NCI-H187 (cell line): ENCODE results near the gene TUBA4A.
"Not testable (repeated sequence)": the region's sequence is repeated elsewhere in the genome, so short reads cannot be mapped to it uniquely, and the experiment has no call there.

Source experiments
- DNase-seq, 2 experiments: peaks; one replicate each; lab custom pipeline; 2025; lab: John Stamatoyannopoulos, UW

TUBA4A gene

DNA sequence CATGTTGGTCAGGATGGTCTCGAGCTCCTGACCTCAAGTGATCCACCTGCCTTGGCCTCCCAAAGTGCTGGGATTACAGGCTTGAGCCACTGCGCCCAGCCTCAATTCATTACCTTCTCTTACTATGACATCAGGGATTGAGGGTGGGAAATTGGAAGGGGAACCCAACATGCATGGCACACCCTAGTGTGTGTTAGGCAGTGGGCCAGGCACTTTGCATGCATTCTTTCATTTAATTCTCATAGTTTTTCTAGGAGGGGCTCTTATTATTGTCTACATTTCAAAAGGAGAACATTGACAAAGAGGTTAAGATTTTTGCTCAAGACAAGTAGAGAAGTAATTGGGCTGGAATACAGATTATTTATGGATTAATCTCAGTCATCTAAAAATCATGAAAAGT is 14.6 kb upstream of the TUBA4A start:
- DNase-seq, result no peak

DNA sequence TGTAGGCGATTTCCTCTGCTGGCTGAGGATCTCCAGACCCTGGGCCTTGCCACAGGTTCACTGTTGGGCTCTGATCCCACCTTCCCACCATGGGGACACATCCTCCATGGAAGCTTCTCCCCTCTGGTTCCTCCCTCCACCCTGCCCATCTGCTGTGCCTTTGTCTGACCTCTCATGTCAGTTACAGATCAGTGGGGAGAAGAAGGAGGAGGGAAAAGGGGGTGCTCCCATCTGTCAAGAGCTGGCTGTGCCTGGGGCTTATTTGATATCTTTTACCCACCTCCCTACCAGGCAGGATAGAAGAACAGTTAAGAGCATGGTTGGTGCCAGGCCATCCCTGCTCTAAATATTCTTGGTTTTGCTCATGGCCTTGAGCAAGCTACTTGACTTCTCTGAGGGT is 13.2 kb upstream of the TUBA4A start:
- DNase-seq, result no peak

DNA sequence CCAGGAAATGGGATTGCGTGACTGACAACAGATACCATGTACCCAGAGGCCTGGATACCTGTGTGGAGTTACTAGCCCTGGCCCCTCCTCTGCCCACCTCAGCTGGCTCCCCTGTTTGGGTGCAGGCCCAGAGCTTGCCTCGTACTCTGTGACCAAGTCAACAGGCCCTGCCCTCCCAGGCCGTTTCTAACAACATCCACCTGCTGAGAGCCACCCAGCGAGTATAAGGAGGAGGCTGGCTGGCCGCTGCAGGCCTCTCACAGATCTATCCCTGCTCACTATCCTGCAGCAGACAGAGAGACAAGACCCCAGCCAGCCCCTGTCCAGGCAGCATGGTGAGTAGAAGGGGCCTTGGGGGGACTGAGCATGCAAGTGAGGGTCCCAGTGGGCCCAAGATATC is 12.5 kb upstream of the TUBA4A start:
- DNase-seq, result no peak

DNA sequence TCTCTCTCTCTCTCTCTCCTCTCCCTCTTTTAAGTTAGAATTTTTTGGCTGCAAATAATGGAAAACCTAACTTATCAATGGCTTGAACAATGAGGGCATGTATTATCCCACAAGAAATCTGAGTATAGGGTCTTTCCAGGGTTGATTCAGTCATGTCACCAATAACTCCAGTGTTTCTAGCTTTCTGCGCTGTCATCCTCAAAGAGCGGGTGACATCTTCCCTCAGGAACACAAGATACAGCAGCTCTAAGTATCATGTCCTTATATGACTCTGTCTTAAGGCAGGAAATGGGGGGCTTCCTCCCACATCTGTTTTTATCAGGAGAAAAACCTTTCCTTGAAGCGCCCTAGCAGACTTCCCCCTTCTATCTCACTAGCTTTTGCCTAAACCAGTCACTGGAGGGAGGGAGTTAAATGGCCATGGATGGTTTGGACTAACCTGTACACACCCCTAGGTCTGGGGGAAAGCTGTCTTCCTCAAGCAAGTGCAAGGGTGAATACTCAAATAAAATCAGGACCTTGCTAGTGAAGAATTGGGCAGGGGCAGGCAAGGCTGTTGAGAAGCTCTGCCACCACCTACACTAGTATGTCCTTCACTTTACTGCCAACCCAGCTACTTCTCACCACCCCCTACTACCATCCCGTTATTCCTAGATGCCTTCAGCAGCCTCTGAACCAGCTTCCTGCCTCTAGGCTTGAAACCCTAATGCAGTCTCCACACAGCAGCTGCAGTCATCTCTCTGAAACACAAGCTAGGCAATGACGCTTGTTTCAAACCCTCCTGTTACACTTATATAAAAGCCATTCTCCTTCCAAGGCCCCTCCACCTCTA is 7.5 kb upstream of the TUBA4A start:
- DNase-seq, result no peak

DNA sequence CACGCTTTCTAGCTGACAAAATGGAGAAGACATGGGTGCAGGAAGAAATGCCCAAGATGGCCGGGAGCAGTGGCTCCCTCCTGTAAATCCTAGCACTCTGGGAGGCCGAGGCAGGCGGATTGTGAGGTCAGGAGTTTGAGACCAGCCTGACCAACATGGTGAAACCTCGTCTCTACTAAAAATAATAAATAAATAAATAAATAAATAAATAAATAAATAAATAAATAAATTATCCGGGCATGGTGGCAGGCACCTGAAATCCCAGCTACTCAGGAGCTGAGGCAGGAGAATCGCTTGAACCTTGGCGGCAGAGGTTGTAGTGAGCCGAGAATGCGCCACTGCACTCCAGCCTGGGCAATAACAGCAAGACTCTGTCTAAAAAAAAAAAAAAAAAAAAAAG is 5.2 kb upstream of the TUBA4A start:
- not testable (repeated sequence) for DNase-seq

DNA sequence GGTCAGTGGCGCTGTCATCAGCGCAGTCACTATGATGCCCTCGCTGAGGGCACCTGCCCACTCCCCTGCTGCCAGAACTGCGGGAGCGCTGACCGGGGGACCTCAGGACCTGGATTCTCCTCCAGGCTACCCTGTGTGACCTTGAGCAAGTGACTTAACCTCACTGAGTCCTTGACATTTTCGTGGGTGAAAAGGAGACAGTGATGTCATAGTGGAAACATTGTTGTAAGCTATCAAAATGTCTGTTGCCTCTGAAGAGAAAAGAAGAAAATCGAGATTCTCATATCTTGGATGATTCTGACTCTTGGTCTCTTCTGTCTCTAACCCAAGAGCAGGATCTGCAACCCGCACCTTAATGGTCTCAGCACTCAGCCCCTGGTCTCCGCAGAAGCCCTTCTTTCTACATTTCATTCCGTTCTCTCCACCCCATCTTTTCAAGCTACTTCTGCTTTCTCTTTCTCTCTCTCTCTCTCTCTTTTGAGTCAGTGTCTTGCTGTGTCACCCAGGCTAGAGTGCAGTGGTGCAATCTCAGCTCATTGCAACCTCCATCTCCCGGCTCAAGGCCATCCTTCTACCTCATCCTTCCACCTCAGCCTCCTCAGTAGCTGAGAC is 978 bp upstream of the TUBA4A start:
- no peak for DNase-seq

DNA sequence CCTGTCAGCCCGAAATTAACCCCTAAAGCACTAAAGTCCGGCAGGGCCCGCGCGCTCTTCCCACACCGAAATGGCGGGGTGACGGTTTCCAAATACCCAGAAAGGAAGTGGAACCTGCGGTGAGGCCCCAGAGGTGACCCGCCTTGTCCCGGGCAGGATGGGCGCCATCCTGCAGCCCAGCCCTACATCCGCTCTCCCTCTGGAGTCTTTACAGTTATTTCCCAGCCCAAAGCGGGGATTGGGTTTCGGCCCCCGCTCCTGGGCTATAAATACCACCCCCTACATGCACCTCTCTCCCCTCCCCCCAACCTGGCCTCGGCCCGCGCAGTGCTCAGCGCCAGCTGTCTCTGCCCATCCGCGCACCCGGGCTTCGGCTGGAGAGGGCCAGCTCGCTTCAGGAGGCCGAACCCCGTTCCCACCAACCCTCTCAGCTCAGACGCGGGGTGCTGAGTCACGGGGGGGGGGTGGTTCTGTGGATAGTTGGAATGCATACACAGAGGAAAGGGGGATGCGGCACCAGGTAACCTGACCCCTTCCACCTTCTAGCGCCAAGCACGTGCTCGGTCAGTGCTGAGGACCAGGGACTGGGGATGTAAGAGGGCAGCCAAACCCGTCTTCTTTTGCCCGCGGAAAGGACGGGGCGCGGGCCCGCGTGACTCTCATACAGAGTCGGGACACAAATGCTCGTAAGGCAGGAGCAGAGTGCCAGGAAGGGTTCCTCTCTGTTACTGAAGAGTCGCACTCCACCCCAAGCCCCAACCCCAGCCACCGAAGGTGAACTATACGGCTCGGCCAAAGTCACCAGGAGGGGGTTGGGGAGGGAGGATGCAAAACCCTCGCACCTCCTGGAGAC is 592 bp downstream of the TUBA4A start, which contains the start of gene TUBA4B:
TUBA4B (plus strand) TSS at position 344 of the 853 bp plus-strand sequence; CDS start at position 509, 165 bp downstream.
- DNase-seq, result no peak

DNA sequence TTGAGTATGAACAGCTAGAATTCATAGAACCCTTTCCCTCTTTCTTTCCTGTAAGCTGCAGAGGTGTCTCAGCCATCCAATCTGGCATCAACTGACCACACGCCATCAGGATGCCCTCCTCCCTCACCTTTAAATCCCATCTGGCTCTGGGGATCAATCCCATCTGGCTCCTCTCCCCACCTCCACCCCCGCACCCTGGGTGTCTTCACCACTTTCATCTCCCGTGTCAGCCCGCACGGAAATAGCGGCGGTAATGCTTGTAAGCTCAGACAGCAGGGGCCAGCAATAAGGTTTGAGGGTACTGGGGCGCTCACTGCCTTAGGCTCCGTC is 1.2 kb downstream of the TUBA4A start:
- DNase-seq, result no peak

DNA sequence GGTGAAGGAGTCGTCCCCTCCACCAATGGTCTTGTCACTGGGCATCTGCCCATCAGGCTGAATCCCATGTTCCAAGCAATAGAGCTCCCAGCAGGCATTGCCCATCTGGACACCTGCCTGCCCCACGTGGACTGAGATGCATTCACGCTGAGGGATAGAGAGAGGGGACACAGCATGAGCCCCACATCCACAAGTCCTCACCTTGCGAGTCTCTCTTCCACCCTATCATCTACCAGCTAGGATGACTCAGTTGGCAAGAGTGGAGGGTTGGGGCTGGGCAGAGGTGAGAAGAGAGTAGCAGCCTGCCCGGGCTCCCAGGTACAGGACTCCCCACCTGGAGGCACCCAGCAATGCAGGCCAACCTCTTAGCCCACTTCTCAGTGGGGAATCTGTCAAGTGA is 1.6 kb downstream of the TUBA4A start:
- DNase-seq, result no peak

DNA sequence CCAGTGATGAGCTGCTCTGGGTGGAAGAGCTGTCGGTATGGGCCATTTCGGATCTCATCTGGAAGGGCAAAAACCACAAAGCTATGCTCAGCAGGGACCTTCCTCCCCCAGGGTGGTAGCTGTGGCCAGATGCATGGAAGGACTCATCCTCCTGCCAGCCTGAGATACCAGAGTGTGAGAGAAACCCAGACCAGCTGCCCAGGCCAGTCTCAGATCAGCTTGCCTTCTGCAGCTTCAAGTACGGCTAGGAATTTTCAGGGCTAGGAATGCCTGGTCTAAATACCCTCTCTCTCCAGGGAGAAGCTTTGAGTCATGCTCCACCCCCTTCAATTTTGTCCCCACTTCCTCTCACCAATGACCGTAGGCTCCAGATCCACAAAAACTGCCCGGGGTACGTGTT is 2.1 kb downstream of the TUBA4A start:
- no peak for DNase-seq

DNA sequence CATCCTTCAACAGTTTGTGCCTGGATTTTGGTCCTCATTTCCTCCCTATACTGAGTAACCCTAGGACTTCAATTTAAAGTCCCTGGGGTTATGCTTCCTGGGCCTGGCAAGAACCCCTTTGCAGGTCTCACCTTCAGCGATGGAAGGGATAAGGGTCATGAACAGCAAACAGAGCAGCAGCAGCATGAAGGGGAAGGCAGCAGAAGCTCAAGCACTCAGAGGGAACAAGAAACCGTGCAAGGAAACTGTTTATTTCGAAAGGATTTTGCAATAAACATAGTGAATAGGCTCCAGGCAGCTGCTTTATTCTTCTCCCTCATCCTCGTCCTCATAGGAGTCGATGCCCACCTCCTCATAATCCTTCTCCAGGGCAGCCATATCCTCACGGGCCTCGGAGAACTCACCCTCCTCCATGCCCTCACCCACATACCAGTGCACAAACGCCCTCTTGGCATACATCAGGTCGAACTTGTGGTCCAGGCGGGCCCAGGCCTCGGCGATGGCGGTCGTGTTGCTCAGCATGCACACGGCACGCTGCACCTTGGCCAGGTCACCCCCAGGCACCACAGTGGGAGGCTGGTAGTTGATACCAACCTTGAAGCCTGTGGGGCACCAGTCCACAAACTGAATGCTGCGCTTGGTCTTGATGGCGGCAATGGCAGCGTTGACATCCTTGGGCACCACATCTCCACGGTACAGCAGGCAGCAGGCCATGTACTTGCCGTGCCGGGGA is 3.5 kb downstream of the TUBA4A start:
- DNase-seq, result no peak

DNA sequence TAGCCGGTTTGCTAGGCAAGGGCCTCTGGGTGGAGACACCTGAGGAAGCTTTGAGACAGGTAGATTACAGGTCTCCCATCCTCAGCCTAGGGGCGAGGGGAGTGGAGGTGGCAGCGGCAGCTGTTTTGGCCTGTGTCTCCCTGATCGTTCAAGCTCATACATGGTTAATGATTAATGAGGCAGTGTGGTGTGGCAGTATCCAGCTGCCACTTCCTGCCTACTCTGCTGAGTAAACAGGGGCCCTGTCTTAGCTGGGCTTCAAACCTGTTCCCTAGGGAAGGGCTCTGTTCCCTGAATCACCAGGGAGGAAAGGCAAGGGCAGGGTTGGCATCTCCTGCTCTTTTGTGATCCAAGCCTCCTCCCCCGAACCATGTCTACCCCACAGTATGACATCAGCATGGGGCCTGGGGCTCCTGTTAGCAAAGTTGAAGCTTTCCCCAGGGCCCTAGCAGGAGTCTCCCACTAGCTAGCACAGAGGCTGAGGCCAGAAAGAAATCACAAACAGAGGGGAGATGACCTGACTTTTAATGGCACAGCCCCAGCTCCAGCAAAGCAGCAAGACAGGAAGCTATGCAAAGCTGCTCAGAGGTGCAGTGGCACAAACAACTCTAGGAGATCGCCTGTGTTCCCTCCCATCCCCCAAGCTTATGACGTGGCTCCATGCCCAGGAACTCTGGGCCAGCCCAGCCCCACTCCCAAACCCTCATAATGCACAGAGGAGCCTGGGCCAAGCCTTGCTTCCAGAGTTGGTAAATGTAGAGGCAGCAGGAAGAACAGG is 4.3 kb downstream of the TUBA4A start:
- DNase-seq, result no peak

DNA sequence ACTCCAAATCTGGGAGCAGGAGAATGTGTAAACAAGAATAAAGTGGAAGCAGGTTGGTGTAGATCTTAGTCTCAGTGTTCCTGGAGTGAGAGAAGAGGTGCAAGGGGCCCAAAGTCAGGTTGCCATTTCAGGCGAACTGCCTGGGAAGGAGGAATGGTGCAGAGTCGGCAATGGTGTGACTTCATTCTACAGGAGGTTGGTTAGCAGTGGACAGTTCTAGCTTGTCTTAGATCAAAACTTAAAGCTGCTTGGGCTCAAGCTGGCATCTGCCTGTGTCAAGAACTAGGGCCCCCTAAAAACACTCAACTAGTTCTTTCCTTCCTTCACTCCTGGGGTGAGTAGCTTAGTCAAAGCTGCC is 4.9 kb downstream of the TUBA4A start:
- no peak for DNase-seq

DNA sequence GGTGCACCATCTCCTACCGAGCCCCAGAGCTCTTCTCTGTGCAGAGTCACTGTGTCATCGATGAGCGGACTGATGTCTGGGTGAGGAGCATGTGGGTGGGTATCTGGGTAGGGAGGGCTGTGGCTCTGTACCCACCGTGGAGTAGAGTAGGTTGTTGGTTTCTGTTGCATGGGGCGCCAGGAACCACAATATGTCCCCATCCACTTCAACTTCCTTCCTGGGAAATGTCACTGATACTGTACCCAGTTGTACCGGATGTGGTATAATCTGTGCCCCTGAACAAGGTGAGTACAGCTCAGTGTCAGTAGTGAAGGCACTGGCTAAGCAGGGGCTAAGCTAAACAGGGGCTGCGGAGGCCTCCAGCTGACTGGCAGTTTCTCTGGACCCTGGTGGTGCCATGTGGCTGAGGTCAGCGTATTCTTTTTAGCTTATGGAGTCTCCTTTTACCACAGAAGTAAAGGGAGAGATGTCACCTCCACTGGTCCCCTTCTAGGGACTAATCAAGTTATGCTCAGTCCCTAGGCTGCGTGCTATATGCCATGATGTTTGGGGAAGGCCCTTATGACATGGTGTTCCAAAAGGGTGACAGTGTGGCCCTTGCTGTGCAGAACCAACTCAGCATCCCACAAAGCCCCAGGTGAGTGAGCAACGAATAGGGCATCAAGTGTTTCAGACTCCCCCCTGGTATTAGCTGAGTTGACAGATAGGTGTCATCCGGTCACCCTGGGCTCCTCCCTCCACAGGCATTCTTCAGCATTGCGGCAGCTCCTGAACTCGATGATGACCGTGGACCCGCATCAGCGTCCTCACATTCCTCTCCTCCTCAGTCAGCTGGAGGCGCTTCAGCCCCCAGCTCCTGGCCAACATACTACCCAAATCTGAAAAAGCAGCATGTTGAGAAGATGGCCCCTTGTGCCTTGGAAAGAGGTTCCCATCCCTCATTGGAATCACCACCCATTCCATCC is 5.8 kb downstream of the TUBA4A start:
- DNase-seq, result no peak

DNA sequence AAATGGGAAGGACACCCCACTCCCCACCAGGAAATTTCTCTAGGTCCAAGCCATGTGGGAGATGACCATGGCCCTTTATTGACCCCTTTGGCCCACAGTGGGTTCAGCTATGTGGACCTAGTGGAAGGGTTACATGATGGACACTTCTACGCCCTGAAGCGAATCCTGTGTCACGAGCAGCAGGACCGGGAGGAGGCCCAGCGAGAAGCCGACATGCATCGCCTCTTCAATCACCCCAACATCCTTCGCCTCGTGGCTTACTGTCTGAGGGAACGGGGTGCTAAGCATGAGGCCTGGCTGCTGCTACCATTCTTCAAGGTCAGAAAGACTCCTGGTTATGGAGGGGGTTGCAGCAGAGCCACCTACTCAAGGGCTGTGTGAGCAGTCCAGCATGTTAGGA is 7.2 kb downstream of the TUBA4A start:
- no peak for DNase-seq

DNA sequence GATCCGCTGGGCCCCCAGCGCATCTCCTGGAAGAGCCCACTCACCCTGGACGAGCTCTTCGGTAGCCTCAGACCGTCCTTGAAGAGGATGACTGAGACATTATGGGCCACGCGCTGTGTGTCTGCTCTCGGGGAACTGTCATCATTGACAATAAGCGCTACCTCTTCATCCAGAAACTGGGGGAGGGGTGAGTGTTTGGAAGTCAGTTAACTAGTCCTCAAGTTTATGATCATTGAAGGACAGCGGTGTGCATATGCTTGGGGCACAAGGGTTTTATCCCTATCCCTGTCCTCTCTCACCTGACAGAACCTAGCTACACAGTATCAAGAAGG is 7.9 kb downstream of the TUBA4A start:
- DNase-seq, result no peak

DNA sequence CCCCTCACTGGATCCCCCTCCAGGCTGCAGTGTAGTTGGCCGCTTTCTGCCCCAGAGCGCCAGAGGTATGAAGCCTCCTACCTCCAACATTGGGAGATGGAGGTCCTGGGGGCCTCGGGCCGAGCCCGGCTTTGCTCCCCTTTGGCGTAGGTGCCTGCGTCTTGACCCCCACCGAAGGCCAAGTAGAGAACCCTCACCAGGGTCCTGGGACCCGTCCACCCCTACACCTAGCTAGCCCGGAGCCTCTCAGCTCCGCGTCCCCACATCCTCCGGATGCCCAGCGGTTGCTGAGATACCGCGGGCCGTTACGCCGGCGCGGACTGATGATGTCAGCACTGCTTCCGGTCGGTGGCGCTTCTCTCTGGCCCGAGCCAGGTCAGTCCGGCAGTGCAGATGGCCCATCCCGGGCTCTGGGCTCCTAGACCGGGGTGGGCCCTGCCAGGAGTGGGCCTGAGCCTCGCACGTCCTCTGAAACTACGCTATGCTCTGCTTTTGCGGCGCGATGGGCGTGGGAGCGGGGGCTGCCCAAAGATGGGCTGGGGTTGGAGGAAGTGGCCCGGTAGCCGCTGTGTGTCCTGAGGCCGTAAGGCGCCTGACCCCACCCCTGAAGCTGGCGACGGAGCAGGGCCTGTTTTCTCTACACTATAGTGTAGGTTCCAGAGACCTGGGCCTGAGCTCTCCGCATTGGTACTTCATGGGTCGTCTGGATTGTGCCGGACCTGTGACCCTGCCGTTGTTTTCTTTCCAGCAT is 8.4 kb downstream of the TUBA4A start, which contains the start of the genes GLB1L and STK16:
GLB1L (minus strand) TSS at position 297 of the 751 bp plus-strand sequence. CDS start 1,871 bp downstream, outside the sequence.
STK16 (plus strand) TSS at position 332 of the 751 bp plus-strand sequence. CDS start 521 bp downstream, outside the sequence.
- peak; percentile 17 to 50 for DNase-seq

DNA sequence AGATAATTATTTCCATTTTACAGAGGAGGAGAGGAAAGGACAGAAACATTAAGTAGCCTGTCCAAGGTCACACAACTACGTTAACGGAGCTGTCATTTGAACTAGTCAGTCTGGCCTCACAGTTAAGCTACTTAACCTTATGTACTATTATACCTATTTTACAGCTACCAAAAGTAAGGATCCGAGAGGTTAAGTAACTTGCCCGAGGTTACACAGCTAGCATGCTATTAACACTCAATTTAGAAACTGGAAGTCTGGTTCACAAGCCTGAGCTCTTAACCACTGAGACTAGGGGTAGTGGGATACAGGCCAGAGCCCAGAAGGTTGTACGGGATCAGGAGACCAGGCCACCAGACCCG is 8.9 kb downstream of the TUBA4A start:
- no peak for DNase-seq

DNA sequence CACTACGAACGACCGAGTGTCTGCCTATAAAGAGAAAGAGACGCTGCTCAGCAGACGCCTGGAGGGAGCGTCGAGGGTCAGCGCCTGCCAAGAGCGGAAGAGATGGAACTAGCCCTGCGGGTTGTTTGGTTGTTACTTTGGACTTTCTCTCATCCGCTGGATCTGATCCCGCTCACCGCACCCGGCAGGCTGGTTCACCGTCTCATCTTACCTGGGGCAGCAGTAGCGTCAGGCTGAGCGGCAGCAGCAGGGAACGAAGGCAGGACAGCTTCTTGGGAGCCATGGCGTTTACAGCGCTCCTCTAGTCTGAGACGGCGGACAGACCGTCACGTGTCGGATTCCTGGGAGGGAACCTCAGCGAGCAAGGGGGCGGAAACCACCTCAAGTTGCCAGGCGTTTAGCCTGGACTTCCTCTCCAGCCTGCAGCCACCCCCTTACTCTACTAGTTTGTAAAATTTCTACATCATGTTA is 10.4 kb downstream of the TUBA4A start:
- no peak for DNase-seq
